ENCODE data around the gene GALNT7. TPM values are rescaled to one million over a fixed set of nuclear protein-coding genes. Genes with fewer than 3 reads are reported as not detected.
A peak's percentile ranks its signal among the peaks of the same experiment; 100 is the strongest.

Gene GALNT7
- total RNA-seq, 1 donor from 2014 or later = 26.0 TPM

- Mint-ChIP-seq H3K4me1 (ENCODE audit: low read depth) (peaks cover 29% of the 10 kb centered on the region), H3K4me3 (ENCODE audit: unreplicated experiment) (peak overlapping the region; percentile 90), H3K9me3 (ENCODE audit: low read depth) (no peaks in the 10 kb centered on the region), H3K36me3 (ENCODE audit: low read depth) (peaks cover 4% of the 10 kb centered on the region), H3K27ac (ENCODE audit: unreplicated experiment) (peak overlapping the region; percentile 55), H3K27me3 (ENCODE audit: low read depth) (no peaks in the 10 kb centered on the region)
- DNase-seq (ENCODE audit: low spot score) = no peak
- TF ChIP-seq CTCF (IDR thresholded peaks at IDR 0.05) = no peak
These were observed 163.4 kb downstream of the GALNT7 start for GRCh38 chr4:173332021-173332487.

- Mint-ChIP-seq H3K4me3 (ENCODE audit: unreplicated experiment) (peak overlapping the region; percentile 90), H3K27ac (ENCODE audit: unreplicated experiment) (peak overlapping the region; percentile 92), H3K4me1 (ENCODE audit: low read depth) (peaks cover 33% of the 10 kb centered on the region), H3K9me3 (ENCODE audit: low read depth) (no peaks in the 10 kb centered on the region), H3K36me3 (ENCODE audit: low read depth) (peaks cover 4% of the 10 kb centered on the region), H3K27me3 (ENCODE audit: low read depth) (no peaks in the 10 kb centered on the region)
- TF ChIP-seq CTCF (IDR thresholded peaks at IDR 0.05) = no peak
- DNase-seq (ENCODE audit: low spot score) = no peak
These were observed 164.5 kb downstream of the GALNT7 start for GRCh38 chr4:173332963-173333657.

GRCh38 chr4:173333658-173334084, 165.1 kb downstream of the GALNT7 start:
- TF ChIP-seq CTCF (IDR thresholded peaks at IDR 0.05) = no peak
- Mint-ChIP-seq H3K27me3 (ENCODE audit: low read depth) (no peaks in the 10 kb centered on the region), H3K4me1 (ENCODE audit: low read depth) (peaks cover 33% of the 10 kb centered on the region), H3K9me3 (ENCODE audit: low read depth) (no peaks in the 10 kb centered on the region), H3K27ac (ENCODE audit: unreplicated experiment) (peak overlapping the region; percentile 100), H3K4me3 (ENCODE audit: unreplicated experiment) (peak overlapping the region; percentile 96), H3K36me3 (ENCODE audit: low read depth) (peaks cover 4% of the 10 kb centered on the region)
- peak; percentile 94 for DNase-seq (ENCODE audit: low spot score)

- H3K9me3 Mint-ChIP-seq (ENCODE audit: low read depth) = no peaks in the 10 kb centered on the region
- H3K27ac Mint-ChIP-seq (ENCODE audit: unreplicated experiment) = peak within 1 kb of the TSS; percentile 100
- H3K27me3 Mint-ChIP-seq (ENCODE audit: low read depth) = no peaks in the 10 kb centered on the region
- peak; percentile 100 for DNase-seq (ENCODE audit: low spot score)
- no peak for TF ChIP-seq CTCF (IDR thresholded peaks at IDR 0.05)
- H3K36me3 Mint-ChIP-seq (ENCODE audit: low read depth) = peaks cover 4% of the 10 kb centered on the region
- peak within 1 kb of the TSS; percentile 96 for H3K4me3 Mint-ChIP-seq (ENCODE audit: unreplicated experiment)
- H3K4me1 Mint-ChIP-seq (ENCODE audit: low read depth) = peaks cover 33% of the 10 kb centered on the region
These were observed 165.7 kb downstream of the GALNT7 start, which contains the start of gene HMGB2 for GRCh38 chr4:173334085-173334890. Gene HMGB2 (minus strand): TSS chr4:173334358. CDS start chr4:173333649, 709 bp downstream.
